Fibroblast of skin of right biceps (primary cell): ENCODE results near the gene TCF23.
"Not testable (repeated sequence)": the region's sequence is repeated elsewhere in the genome, so short reads cannot be mapped to it uniquely, and the experiment has no call there.

ENCODE experiments used
- DNase-seq: peaks from one replicate; pipeline ENCODE4 v3.0.0-alpha.2; 2013

The TCF23 gene

GRCh38 chr2:27148801-27149439, at the start of gene TCF23:
TSS of gene TCF23 (plus strand) at chr2:27149004. CDS start at chr2:27149134, 130 bp downstream.
- no peak for DNase-seq

DNA sequence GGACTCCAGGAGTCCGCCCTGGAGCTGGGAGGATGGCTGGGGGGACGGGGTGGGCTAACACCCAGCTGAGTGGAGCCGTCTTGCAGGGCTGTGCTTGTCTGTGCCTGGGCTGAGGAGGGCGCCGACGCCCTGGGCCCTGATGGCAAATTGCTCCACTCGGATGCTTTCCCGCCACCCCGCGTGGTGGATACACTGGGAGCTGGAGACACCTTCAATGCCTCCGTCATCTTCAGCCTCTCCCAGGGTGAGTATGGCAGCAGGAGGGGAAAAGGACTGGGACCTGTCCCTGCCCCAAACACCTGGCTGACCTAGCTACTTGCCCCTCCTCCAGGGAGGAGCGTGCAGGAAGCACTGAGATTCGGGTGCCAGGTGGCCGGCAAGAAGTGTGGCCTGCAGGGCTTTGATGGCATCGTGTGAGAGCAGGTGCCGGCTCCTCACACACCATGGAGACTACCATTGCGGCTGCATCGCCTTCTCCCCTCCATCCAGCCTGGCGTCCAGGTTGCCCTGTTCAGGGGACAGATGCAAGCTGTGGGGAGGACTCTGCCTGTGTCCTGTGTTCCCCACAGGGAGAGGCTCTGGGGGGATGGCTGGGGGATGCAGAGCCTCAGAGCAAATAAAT, 49.4 kb upstream of the TCF23 start:
- DNase-seq: no peak

GRCh38 chr2:27100036-27100435, 48.8 kb upstream of the TCF23 start:
- no peak for DNase-seq

DNA sequence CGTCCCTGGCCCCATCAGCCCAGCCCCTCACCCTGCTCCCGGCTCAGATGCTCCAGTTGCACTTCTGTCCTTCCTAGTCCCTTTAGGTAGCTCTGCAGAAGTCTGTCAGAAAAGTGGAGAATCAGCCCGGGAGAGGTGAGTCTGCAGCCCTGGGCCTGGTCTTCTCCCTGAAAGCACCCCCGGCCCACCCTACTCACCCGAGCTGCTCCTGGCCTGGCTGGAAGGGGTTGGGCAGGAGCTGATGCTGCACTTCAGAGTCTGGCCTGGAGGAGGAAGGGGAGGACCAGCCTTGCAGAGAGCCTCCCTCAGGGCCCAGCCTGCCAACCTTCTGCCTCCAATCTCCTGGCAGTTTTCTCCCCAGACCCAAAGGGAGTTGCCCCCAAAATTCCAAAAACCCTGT, 46.5 kb upstream of the TCF23 start:
- no peak for DNase-seq

DNA sequence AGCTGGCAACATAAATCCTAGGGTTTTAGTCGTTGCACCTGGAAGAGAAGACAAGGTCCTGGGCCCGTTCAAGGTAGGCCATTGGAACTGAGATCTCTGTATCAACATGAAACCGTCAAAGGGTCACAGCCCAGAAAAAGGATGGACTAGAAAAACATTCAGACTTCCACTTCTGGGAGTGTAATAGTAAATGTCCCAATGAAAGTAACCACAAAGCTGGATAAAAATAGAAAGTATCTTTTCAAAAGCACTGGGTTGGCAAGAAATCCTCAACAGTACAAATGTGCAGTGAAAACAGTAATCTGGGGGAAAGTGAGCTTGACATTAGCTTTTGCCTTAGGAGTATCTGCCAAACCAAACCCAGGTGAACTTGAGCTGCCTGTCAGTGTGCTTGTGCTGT, 42.8 kb upstream of the TCF23 start:
- no peak for DNase-seq

DNA sequence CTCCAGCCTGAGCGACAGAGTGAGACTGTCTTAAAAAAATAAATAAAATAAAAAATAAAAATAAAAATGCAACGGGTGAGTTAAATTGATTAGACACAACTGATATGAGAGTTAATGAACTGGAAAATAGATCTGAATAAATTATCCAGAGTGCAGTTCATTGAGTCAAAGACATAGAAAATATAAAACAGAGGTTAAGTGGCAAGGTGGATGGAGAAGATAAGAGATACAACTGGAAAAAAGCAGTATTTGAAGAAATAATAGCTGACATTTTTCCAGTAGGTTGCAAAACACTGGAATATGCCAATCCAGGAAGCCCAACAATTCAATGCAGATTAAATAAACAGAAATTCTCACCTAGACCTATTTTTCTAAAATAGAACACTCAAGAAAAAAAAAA, 40.6 kb upstream of the TCF23 start:
- no peak for DNase-seq

- DNase-seq: no peak
Measured at GRCh38 chr2:27109083-27109482, 39.7 kb upstream of the TCF23 start.

DNA sequence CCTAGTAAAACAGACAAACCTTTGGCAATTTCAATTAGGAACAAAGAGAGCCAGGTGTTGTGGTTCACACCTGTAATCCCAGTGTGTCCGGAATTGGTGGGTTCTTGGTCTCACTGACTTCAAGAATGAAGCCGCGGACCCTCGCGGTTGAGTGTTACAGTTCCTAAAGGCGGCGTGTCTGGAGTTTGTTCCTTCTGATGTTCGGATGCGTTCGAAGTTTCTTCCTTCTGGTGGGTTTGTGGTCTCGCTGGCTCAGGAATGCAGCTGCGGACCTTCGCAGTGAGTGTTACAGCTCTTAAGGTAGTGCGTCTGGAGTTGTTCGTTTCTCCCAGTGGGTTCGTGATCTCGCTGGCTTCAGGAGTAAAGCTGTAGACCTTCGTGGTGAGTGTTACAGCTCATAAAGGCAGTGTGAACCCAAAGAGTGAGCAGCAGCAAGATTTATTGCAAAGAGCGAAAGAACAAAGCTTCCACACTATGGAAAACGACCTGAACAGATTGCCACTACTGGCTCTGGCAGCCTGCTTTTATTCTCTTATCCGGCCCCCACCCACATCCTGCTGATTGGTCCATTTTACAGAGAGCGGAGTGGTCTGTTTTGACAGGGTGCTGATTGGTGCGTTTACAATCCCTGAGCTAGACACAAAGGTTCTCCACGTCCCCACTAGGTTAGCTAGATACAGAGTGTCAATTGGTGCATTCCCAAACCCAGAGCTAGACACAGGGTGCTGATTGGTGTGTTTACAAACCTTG, 38.0 kb upstream of the TCF23 start:
- not testable (repeated sequence) for DNase-seq

DNA sequence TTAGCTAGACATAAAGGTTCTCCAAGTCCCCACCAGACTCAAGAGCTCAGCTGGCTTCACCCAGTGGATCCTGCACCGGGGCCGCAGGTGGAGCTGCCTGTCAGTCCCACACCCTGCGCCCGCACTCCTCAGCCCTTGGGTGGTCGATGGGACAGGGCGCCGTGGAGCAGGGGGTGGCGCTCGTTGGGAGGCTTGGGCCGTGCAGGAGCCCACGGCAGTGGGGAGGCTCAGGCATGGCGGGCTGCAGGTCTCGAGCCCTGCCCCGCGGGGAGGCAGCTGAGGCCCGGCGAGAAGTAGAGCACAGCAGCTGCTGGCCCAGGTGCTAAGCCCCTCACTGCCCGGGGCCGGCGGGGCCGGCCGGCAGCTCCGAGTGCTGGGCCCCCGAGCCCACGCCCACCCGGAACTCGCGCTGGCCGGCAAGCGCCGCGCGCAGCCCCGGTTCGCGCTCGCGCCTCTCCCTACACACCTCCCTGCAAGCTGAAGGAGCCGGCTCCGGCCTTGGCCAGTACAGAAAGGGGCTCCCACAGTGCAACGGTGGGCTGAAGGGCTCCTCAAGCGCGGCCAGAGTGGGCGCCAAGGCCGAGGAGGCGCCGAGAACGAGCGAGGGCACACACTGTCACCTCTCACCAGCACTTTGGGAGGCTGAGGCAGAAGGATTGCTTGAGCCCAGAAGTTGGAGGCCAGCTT, 37.3 kb upstream of the TCF23 start:
- DNase-seq: not testable (repeated sequence)

DNA sequence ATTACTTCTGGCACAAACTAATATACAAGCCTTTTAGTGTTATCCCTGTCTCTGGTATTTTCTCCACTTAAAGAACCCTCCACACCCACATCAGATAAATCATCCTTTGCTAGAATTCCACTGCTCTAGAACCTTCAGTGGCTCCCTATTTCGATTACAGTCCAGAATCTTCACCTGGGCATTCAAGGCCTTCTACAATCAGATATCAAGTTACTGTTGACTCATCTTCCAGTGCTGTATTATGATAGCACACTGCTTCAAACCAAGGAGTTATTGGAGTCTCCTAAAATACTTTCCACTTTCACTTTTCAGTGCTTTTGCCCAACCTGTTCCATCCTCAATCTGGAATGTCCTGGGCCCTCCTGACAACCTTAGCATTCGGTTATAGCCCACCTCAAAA, 33.3 kb upstream of the TCF23 start:
- DNase-seq: no peak

DNA sequence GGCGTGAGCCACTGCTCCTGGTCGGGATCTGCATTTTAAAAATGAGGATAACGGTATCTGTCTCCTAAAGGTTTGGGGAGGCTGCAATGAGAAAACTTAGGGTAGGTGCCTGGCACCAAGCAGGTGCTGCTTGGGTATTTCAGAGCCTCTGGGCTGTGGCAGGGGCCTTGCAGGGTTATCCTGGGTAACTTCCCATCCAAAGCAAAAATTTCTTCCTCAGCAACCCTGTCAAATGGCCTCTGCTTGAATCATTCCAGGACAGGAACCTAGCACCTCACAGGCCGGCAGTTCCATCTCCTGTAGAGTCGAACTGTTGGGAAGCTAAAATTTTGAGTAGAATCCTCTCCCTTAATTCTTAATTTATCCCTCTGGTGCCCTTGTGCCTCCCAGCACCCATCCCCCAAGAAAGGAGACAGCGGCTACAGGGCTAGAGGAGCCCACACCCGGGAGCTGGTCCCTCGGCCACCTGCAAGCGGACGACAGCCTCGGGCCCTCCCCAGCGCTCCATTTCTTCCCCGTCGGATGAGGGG, 30.7 kb upstream of the TCF23 start:
- DNase-seq: no peak

DNA sequence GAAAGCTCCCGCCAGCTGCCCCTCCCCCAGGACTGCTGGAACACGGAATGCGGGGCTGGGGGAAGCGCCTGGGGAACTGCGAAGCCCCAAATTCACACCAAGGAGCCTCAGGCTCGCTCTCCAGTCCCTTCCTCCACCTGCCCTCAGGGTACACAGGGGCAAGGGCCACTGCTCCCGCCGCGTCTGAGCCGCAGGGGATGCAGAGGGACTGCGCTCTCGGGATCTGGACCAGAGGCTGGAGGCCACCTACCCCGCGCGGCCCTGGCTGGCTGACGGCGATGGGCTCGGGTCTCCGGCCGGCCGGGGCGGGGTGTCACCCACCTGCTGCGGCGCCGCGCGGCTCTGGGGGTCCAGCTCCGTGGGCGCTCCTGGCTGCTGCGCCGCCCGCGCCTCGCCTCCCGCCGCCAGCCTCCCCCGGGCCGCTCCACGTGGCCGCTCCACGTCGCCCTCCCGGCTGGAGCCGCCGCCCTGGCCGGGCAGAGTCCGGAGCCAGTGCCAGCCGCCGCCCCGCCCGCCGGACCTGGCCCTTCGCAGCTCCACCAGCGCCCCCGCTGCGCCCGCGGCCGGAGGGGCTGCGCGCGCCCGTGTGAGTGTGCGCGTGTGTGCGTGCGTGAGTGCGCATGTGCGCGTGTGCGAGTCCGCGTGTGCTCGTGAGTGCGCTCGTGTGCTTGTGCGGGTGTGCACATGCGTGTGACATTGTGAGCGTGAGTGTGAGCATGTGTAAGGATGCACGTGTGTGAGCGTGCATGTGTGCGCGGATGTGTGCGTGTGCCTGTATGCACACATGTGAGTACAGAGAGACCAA, 30.1 kb upstream of the TCF23 start, which contains the start of gene CGREF1:
TSS of gene CGREF1 (minus strand) at position 604 of the 805 bp plus-strand sequence. CDS start 14,762 bp downstream, outside the sequence.
- peak; percentile 7 for DNase-seq

DNA sequence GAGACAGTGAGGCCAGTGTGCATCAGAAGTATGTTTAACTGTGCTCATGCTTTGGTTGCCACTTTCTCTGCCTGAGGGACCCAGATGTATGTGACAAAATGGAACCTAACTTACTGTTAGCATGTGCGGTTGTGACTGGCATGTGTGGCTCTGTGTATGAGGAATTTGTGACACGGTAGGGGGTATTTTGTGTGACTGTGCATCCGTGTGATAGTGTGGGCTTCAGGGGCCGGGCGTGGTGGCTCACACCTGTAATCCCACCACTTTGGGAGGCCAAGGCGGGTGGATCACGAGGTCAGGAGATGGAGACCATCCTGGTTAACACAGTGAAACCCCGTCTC, 29.5 kb upstream of the TCF23 start:
- not testable (repeated sequence) for DNase-seq

DNA sequence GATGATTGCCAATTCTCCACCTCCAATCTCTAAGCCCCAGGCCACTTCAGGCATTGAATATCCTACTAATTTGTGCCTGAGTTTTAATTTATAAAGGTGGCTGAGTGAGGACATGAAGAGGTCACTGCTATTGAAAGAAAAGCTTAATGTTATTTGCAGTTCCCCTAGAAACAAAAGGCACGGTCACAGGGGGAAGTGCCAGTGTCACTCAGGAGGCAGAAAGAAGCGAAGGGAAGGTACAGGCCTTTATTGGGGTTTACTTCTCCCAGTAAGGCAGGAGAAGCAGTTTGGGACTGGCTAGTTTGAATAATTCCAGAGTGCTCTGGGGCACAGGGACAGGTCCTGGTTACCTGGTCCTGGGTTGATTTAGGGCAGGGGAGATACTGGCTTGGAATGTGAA, 26.9 kb upstream of the TCF23 start:
- no peak for DNase-seq

DNA sequence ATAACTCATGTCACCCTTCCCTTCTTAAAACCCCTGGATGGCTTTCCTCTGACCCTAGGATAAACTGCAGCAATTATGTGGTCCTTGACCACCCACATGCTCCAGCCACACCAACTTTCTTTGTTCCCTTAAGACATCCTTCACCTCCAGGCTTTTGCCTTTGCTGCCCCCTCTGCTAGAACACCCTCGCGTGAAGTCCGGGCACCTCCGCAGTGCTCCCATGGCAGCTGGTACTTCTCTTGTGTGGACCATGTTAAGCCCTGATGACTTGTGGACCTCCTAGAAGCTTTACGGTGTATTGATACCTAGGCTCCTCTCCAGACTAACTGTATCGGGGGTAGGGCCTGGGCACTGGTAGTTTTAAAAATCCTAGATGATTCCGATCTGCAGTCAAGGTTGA, 26.0 kb upstream of the TCF23 start:
- DNase-seq: no peak

DNA sequence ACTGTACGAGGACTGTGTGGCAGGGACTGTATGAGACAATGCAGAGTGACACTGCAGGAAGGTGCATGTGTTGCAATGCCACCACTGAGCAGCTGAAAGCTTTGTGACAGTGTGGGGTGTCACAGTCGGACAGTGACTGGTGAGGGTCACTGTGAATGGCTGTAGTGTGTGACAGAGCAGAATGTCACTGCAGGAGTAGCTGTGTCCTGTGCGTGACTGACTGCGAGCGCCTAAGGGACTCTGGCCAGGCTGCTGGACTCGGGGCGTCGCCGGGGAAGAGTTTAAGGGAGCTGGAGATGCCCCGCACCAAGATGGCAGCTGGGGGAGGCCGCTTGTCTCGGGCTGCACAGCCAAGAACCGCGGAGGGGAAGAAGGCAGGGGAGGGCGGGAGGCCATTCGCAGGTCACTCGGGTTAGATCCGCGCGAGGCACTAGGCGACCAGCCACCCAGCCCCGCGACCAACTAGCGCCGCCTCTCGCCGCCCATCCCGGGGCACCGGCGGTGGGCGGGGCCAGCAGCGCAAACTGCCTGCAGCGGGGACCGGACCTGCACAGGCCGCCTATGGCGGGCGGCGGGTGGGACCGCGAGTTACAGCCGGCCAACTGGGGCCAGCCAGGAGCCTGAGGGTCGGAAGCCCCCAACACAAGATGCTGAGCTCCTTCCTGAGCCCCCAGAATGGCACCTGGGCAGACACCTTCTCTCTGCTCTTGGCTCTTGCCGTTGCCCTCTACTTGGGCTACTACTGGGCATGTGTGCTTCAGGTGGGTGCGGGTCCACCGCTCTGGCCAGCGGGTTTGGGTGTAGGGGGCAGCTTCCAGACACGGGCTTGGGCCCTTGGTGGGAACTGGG, 25.3 kb upstream of the TCF23 start, which contains the start of gene ABHD1:
TSS of gene ABHD1 (plus strand) at position 514 of the 849 bp plus-strand sequence. CDS start at position 648, 134 bp downstream.
- peak; percentile 7 for DNase-seq

DNA sequence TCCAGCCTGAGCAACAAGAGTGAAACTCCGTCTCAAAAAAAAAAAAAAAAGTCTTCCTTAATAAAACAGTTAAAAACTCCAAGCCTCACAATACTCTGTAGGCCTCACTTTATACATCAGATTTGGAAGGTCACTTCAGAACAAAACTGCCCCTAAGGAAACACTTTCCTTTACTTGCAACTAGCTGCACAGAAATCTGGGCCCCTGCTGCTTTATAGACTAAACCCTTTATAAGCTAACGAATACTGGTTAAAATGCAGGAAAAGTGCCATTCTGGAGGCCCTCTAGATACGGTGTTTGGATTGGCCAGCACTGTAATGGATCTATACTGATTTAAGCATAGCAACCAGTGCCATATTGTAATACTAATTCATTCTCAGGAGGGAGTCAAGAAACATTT, 23.7 kb upstream of the TCF23 start:
- DNase-seq: no peak

DNA sequence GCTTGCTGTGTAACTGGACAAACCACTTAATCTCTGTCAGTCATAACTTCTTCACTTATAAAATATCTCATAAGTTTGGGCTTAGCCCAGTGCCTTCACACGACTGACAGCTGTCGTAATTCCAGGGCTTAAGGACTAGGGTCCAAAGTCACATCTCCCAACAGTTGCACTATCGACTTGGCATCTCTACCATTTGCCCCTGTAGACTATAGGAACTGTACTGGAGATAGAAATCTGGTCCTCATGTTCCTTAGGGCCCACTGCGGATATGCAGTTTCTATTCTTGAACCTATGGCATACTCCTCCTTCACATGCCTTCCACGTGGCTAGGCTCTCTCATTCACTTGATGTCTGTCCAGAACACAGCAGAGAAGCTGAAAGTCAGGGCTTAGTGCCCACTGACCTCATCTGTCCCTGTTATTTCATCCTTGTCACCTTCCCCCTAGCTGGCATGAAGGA, 22.5 kb upstream of the TCF23 start:
- no peak for DNase-seq

- DNase-seq: no peak
Measured at GRCh38 chr2:27127883-27128667, 20.7 kb upstream of the TCF23 start.
